Pancreas (tissue), 10 donors: ENCODE data around the gene PAX6. TPM values are rescaled to one million over a fixed set of nuclear protein-coding genes. Genes with fewer than 3 reads are reported as not detected.

Experiments
- ATAC-seq, 4 donors: fragments of 200-7000 bp; cut with Tn5 transposase; one replicate each; pipeline versions ENCODE4 v1.8.0 to v1.9.1; 2020; ENCODE audit warnings: mild to moderate bottlenecking in 4 of 4, moderate library complexity in 4 of 4
- DNase-seq, 6 donors: peaks; one replicate each; pipeline ENCODE4 v3.0.0-alpha.2; 2020
- FAIRE-seq: peaks from 2 replicates; lab custom pipeline; 2012; peaks lifted over from hg19 to GRCh38; lab: Jason Lieb, UNC
- H3K27ac ChIP-seq, 4 donors: fragments of 200-600 bp; sonication (generic); 1 replicate in 3 of 4; 2 replicates in 1 of 4; pipeline versions ENCODE4 v1.5.0 to v1.8.0; 2020
- H3K27me3 ChIP-seq, 4 donors: fragments of 200-600 bp; one replicate each; pipeline ENCODE4 v1.8.0; 2021
- H3K36me3 ChIP-seq, 3 donors: fragments of 200-600 bp; sonication (generic) in 1 of 3; one replicate each; pipeline versions ENCODE4 v1.5.0 to v1.8.0; 2020 to 2021
- H3K4me1 ChIP-seq, 3 donors: fragments of 200-600 bp; one replicate each; pipeline ENCODE4 v1.8.0; 2021
- H3K4me3 ChIP-seq, 4 donors: fragments of 200-600 bp; sonication (generic) in 2 of 4; one replicate each; pipeline versions ENCODE4 v1.5.0 to v1.8.0; 2020 to 2021
- H3K9me3 ChIP-seq, 4 donors: fragments of 200-600 bp; one replicate each; pipeline ENCODE4 v1.8.0; 2021
- WGBS, 2 donors: extraction: QIAGEN DNeasy Blood & Tissue Kit; methylation state at CpG; one replicate each; pipeline ENCODE4 v1.1.7; 2013; 5-methylcytosine and 5-hydroxymethylcytosine counted together
- intact Hi-C, 3 donors: fragments of 100-400 bp; cut with DNase I; formaldehyde crosslinking; loops; one replicate each; pipeline versions ENCODE4 v1.11.1 to v1.14.2; 2022
- polyA plus RNA-seq, 2 donors: library from polyadenylated mRNA; stranded (reverse); fragments of 200-250 nt; gene quantifications; one replicate each; pipeline ENCODE4 v1.2.3, GENCODE V29; 2013
- total RNA-seq, 6 donors: library from RNA; stranded (reverse); fragmentation: NEBNext Ultra II Directional in 4 of 6; extraction: Animal tissue kit (Norgen Biotek cat#: 25700) in 4 of 6; gene quantifications; one replicate each; pipeline versions ENCODE4 v1.2.1 to v1.2.4, GENCODE V29; 2021 to 2023
- TF ChIP-seq, protein P1 (sequence below), 4 donors: fragments of 200-600 bp; sonication (generic) in 3 of 4; IDR thresholded peaks; one replicate each; pipeline versions ENCODE4 v1.5.0 to v1.8.0; 2021; ENCODE audit warnings: antibody characterized with exemption in 4 of 4
- donor health status: healthy with polysubstance abuse.
- donor health status: DM: no; HTN: no; CAD: no; lungs with moderate emphysema.
- donor health status: DM: no; HTN: no; CAD: no.
- donor health status: control.
- donor health status: control.
- donor health status: Bipolar disorder and iron deficiency.
- donor health status: DM: yes; HTN: yes; CAD: no.
- donor health status: DM: no; HTN: no; CAD: no.
- donor health status: DM: no; HTN: no; CAD: no.
- donor health status: DM: yes; HTN: yes; CAD: no.

The PAX6 gene
- total and polyA plus RNA-seq, 8 donors, result 2.0 to 75.0 (median 9.3) TPM

DNA sequence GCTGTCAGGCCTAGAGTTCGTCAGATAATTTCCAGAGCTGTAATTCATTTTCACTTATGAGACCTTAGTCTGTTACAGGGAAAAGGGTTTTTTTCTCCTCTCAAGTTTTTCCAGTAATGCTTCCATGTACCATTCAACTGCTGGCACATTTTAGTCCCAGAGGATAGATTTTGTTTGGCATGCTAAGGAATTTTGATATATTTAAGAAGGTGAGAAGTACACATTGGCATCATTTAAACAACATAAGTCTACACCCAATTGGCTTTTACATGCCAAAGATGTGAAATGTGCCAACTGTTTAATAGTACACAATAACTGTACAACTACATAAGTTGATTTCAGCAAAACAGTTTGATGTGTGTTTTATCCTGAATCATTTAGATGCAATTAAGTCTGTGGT is 71.0 kb downstream of the PAX6 start:
- intact Hi-C loops, result loop anchor here in 1 of 3 donors (10.0 kb wide), 1 partner anchor 65 kb away; no protein-coding TSS in a partner anchor
- H3K4me3 ChIP-seq, result no peak overlapping the region
- WGBS, 2 donors, result 66 to 68% methylated on average over 1 of the region's 1 CpG
- DNase-seq (no peak), FAIRE-seq (no peak), ATAC-seq (no peak)
- H3K9me3 ChIP-seq, result no peaks in the 10 kb centered on the region
- H3K4me1 ChIP-seq, result no peaks in the 10 kb centered on the region
- H3K27ac ChIP-seq, result no peak overlapping the region
- no peaks in the 10 kb centered on the region for H3K36me3 ChIP-seq
- TF ChIP-seq, protein P1, sequence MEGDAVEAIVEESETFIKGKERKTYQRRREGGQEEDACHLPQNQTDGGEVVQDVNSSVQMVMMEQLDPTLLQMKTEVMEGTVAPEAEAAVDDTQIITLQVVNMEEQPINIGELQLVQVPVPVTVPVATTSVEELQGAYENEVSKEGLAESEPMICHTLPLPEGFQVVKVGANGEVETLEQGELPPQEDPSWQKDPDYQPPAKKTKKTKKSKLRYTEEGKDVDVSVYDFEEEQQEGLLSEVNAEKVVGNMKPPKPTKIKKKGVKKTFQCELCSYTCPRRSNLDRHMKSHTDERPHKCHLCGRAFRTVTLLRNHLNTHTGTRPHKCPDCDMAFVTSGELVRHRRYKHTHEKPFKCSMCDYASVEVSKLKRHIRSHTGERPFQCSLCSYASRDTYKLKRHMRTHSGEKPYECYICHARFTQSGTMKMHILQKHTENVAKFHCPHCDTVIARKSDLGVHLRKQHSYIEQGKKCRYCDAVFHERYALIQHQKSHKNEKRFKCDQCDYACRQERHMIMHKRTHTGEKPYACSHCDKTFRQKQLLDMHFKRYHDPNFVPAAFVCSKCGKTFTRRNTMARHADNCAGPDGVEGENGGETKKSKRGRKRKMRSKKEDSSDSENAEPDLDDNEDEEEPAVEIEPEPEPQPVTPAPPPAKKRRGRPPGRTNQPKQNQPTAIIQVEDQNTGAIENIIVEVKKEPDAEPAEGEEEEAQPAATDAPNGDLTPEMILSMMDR (IDR thresholded peaks at IDR 0.05), result no peak
- H3K27me3 ChIP-seq, result no peaks in the 10 kb centered on the region
